Choroid plexus epithelial cell (primary cell): ENCODE results near the gene FAXDC2.
"Not testable (repeated sequence)": the region's sequence is repeated elsewhere in the genome, so short reads cannot be mapped to it uniquely, and the experiment has no call there.

Experiments
- DNase-seq: peaks from one replicate; pipeline ENCODE4 v3.0.0-alpha.2; 2010; ENCODE audit warnings: low read depth
- H3K4me3 ChIP-seq: 2 replicates; pipeline ENCODE4 v1.5.1; 2011; ENCODE audit warnings: low read depth, mild to moderate bottlenecking, control low read depth, low read length, moderate library complexity
- TF ChIP-seq, protein P1 (sequence below): conservative IDR thresholded peaks from 2 replicates; pipeline ENCODE4 v1.5.1; 2011; ENCODE audit warnings: low read depth, mild to moderate bottlenecking, control low read depth, inconsistent platforms, low read length, moderate library complexity

Gene FAXDC2

DNA sequence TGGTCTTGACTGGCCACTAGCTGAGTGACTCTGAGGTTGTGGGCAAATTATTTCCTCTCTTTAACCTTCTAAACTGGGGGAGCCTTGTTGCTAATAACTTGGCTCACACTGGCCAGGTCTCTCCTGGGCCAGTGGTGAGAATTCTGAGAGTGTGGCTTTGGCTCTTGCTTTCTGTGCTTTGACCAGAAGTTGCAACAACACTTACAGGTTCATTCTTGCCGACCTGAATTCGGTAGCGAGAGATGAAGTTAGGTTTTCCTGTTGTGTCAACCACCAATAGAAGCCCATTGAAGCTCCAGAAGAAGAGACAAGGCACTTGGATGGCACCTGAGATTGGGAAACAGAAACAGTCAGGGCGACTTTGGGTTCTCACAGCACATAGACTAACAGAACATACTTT is 19.8 kb downstream of the FAXDC2 start:
- DNase-seq: no peak
- TF ChIP-seq, protein P1, sequence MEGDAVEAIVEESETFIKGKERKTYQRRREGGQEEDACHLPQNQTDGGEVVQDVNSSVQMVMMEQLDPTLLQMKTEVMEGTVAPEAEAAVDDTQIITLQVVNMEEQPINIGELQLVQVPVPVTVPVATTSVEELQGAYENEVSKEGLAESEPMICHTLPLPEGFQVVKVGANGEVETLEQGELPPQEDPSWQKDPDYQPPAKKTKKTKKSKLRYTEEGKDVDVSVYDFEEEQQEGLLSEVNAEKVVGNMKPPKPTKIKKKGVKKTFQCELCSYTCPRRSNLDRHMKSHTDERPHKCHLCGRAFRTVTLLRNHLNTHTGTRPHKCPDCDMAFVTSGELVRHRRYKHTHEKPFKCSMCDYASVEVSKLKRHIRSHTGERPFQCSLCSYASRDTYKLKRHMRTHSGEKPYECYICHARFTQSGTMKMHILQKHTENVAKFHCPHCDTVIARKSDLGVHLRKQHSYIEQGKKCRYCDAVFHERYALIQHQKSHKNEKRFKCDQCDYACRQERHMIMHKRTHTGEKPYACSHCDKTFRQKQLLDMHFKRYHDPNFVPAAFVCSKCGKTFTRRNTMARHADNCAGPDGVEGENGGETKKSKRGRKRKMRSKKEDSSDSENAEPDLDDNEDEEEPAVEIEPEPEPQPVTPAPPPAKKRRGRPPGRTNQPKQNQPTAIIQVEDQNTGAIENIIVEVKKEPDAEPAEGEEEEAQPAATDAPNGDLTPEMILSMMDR: no peak
- no peak overlapping the region for H3K4me3 ChIP-seq

DNA sequence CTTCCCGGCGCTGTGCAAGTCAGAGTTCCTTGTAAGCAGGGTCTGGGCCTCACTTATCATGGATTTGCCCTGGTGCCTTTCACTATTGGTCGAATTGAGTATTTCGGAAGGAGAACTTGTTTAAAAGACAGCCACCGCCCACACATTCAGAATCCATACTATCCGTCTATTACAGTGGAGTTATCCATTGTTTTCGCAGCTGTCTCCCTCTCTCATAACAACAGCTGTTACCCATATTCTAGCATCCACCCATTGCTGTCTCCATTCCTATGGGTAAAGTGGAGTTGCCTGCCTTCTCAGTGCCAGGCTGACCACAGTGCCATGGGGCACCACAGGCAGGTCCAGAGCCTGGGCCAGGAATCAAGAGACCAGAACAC is 20.2 kb downstream of the FAXDC2 start:
- H3K4me3 ChIP-seq: no peak overlapping the region
- TF ChIP-seq, protein P1: no peak
- DNase-seq: no peak

DNA sequence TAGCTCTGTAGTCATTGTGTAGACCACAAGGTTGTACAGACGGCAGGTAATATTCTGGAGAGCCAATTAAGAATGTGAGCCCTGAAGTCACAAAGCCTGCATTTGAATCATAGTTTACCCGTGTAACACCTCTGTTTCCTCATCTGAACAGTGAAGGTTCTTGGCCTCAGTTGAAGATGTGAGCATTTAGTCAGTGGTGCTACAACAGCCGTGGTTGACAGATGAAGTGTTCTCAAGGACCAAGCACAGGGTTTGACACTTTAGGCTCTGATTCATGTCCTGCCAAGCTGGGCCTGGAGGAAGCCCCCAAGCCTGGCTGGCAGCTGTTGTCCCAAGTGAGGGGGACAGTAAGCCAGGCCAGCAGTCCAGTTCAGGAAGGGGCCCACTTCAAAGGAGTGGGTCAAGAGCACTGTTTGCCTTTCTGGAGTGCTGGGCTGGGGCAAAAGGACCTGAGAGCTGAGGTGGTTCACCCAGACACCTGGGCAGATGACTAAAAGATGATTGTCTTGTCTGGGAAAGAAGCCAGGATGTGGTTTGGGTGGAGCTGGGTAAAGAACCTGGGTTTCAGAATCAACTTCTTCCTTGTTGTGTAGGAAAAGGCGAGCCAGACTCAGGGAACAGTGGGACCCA is 20.7 kb downstream of the FAXDC2 start:
- DNase-seq: no peak
- no peak overlapping the region for H3K4me3 ChIP-seq

DNA sequence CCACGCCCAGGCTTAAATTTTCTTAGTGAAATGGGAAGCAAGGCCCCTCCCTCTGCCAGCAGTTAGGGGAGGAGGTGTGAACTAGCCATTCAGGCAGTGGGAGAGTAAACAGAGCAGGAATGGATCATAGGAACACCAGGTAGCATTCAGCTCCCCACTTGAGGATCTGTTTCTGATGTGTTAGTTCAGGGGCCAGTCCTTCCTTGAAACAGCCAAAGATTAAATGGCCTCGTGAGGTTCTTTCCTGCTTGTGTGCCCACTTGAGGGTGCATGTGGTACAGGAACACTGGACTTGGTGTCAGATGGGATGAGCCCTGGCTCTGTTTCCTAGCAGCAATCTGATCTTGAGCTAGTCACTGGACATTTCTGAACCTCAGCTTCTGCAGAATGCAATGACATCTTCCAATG is 21.2 kb downstream of the FAXDC2 start:
- TF ChIP-seq, protein P1: no peak
- DNase-seq: no peak
- H3K4me3 ChIP-seq: no peak overlapping the region

More for the DNA sequence above, 20.7 kb downstream of the FAXDC2 start:
- TF ChIP-seq, protein P1: no peak

DNA sequence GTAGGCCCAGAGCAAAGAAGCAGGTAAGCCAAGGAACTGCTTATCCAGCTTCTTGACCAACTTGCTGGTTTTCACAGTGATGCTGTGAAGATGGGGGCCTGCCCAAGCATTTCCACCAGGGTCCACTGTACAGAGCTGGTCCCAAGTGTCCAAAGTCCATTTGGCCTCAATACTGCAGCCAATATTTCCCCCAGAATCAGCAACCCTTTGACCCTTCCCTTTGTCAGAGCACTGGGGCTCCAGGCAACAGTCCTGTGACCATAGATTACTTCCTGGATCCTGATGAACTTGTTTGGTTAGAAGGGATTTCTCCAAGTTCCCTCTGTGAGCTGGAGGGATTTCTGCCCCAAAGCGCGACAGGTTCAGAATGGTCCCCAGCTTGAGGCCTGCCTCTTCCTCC is 26.3 kb downstream of the FAXDC2 start:
- TF ChIP-seq, protein P1: no peak
- no peak overlapping the region for H3K4me3 ChIP-seq
- no peak for DNase-seq

- no peak for DNase-seq
- TF ChIP-seq, protein P1: no peak
- no peak overlapping the region for H3K4me3 ChIP-seq
Observed at GRCh38 chr5:154823605-154824004, 26.8 kb downstream of the FAXDC2 start.

GRCh38 chr5:154822896-154823295 is 27.5 kb downstream of the FAXDC2 start:
- not testable (repeated sequence) for H3K4me3 ChIP-seq

More at GRCh38 chr5:154822896-154823295, 27.5 kb downstream of the FAXDC2 start:
- not testable (repeated sequence) for DNase-seq
